Measurements from ENCODE around the gene CCDC192. TPM values are rescaled to one million over a fixed set of nuclear protein-coding genes. Genes with fewer than 3 reads are reported as not detected.

Gene CCDC192
- total and polyA plus RNA-seq, 2 of the 4 experiments (the other 2 are of a cell fraction), result not detected

GRCh38 chr5:127867022-127867783 lies 164.0 kb downstream of the CCDC192 start:
- ATAC-seq (ENCODE audit: low read depth), result no peak
- 57% methylated on average over 1 of the region's 6 CpGs; no CpG with 5 or more reads in 1 of the 2 experiments for WGBS, 2 experiments (ENCODE audit: extremely low coverage in 2 of 2, insufficient read length in 1 of 2)
- in situ Hi-C loops (cut with MboI; ENCODE audit: low sequenced_read_pairs), result no loop called here
- TF ChIP-seq CHD1 (IDR thresholded peaks at IDR 0.05; ENCODE audit: low read depth, low read length) (no peak), MXI1 (IDR thresholded peaks at IDR 0.05; ENCODE audit: borderline replicate concordance, low read depth, low read length) (no peak), NFE2L2 (IDR thresholded peaks at IDR 0.05; ENCODE audit: low read depth, low read length) (no peak), USF2 (IDR thresholded peaks at IDR 0.05; ENCODE audit: low read depth, low read length) (no peak), CTCF (conservative IDR thresholded peaks at IDR 0.05; ENCODE audit: low read depth, low read length) (no peak), RAD21 (IDR thresholded peaks at IDR 0.05; ENCODE audit: low read length) (no peak), SMC3 (IDR thresholded peaks at IDR 0.05; ENCODE audit: low read depth, low read length) (no peak), CEBPB (IDR thresholded peaks at IDR 0.05; ENCODE audit: low read depth, low read length) (no peak), POLR2A (IDR thresholded peaks at IDR 0.05; ENCODE audit: low read depth, low read length) (no peak), RFX5 (IDR thresholded peaks at IDR 0.05; ENCODE audit: low read depth, low read length) (no peak), BHLHE40 (IDR thresholded peaks at IDR 0.05; ENCODE audit: low read depth, low read length) (no peak), RCOR1 (IDR thresholded peaks at IDR 0.05; ENCODE audit: insufficient replicate concordance, low read length) (no peak), MAZ (IDR thresholded peaks at IDR 0.05; ENCODE audit: borderline replicate concordance, low read depth, low read length) (no peak), FOS (IDR thresholded peaks at IDR 0.05; ENCODE audit: low read depth, low read length) (no peak), ELK1 (IDR thresholded peaks at IDR 0.05; ENCODE audit: borderline replicate concordance, low read depth, low read length) (no peak)

More at GRCh38 chr5:127867022-127867783, 164.0 kb downstream of the CCDC192 start:
- no peak overlapping the region for H3K4me3 ChIP-seq (ENCODE audit: insufficient read depth, low read depth, low read length)
- ChIA-PET POLR2A (ENCODE audit: unreplicated experiment) (no interaction called here), CTCF (interaction anchor here (1.2 to 2.2 kb wide), 2 partner anchors 8 to 11 kb away, joined by 4 to 9 read pairs; no protein-coding TSS in a partner anchor)
- H3K4ac ChIP-seq (ENCODE audit: low read depth, low read length), result no peak overlapping the region
- H4K20me1 ChIP-seq (ENCODE audit: insufficient read depth, low read length), result no peaks in the 10 kb centered on the region
- DNase-seq, result no peak
- H3K9ac ChIP-seq (ENCODE audit: low read depth, low read length), result no peak overlapping the region
- no peak overlapping the region for H3K18ac ChIP-seq (ENCODE audit: low read depth, low read length)
- no peaks in the 10 kb centered on the region for H3K36me3 ChIP-seq (ENCODE audit: control insufficient read depth, insufficient read depth, low read length)
- dilution Hi-C loops (cut with HindIII; ENCODE audit: low sequenced_read_pairs, unreplicated experiment) (no loop called here), intact Hi-C loops (cut with micrococcal nuclease) (no loop called here)
- no peak overlapping the region for H2AK5ac ChIP-seq (ENCODE audit: low read depth, low read length)
- no peak overlapping the region for H2AK9ac ChIP-seq (replicated peaks; ENCODE audit: low read depth, low read length, poor library complexity)
- H2BK15ac ChIP-seq (ENCODE audit: low read depth, low read length), result no peak overlapping the region
- no peak overlapping the region for H4K91ac ChIP-seq (ENCODE audit: insufficient read depth, low read depth, low read length)
- no TSS peak for BruUV-seq (replicated peaks)
- H3K27ac ChIP-seq (ENCODE audit: insufficient read depth, low read length), result no peak overlapping the region
- no peak overlapping the region for H2AFZ ChIP-seq (replicated peaks; ENCODE audit: low read length, poor library complexity)
- H2BK20ac ChIP-seq (ENCODE audit: low read depth, low read length), result no peak overlapping the region
- H3K23ac ChIP-seq (ENCODE audit: low read depth, low read length), result no peak overlapping the region
- no peak overlapping the region for H3K4me2 ChIP-seq (ENCODE audit: low read depth, low read length)
- H2BK5ac ChIP-seq (ENCODE audit: low read depth, low read length, poor library complexity, severe bottlenecking), result no peak overlapping the region
- H3K27me3 ChIP-seq (ENCODE audit: control insufficient read depth, insufficient read depth, low read length), result no peaks in the 10 kb centered on the region
- H3K9me3 ChIP-seq (ENCODE audit: control insufficient read depth, insufficient read depth, low read length), result no peaks in the 10 kb centered on the region
- H3K9me1 ChIP-seq (ENCODE audit: insufficient read depth, low read length), result peaks cover 2% of the 10 kb centered on the region; the same call in 1 of the 2 replicates
- no peak overlapping the region for H3K14ac ChIP-seq (replicated peaks; ENCODE audit: low read depth, low read length)
- no peak overlapping the region for H3K56ac ChIP-seq (ENCODE audit: extremely low read depth, insufficient read depth, low read length)
- no peak overlapping the region for H4K5ac ChIP-seq (ENCODE audit: low read depth, low read length)
- no peaks in the 10 kb centered on the region for H3K79me1 ChIP-seq (ENCODE audit: low read depth in 1 of 2, low read length in 2 of 2)
- H4K8ac ChIP-seq (ENCODE audit: low read depth in 2 of 2, low read length in 2 of 2), result no peak overlapping the region
- H2BK120ac ChIP-seq (ENCODE audit: low read depth, low read length), result no peak overlapping the region
- peaks cover 2% of the 10 kb centered on the region; the same call in 1 of the 2 replicates for H3K4me1 ChIP-seq (ENCODE audit: control insufficient read depth, insufficient read depth, low read length)

All from IMR-90 (cell line).